ENCODE data around the gene MARCHF6.

The MARCHF6 gene

DNA sequence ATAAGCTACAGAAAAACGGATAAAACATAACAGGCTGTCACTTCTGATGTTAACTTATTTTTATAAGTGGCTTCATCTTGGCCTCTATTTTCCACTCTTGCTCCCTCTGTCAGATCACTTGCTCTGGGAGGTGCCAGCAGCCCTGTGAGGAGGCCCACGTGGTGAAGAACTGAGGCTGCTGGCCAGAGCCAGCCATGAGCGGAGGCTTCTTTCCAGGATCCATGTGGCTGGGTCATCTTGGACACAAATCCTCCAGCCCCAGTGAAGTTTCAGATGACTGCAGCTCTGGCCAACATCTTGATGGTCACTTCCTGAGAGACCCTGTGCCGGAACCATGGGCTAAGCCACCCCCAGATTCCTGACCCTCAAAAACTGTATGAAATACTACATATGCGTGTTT is 38.3 kb upstream of the MARCHF6 start:
- H3K27me3 ChIP-seq (ENCODE audit: insufficient read depth, low read length): no peaks in the 10 kb centered on the region
- H3K36me3 ChIP-seq (ENCODE audit: insufficient read depth, low read depth, low read length): no peaks in the 10 kb centered on the region
- H3K9ac ChIP-seq (ENCODE audit: low read depth, low read length): no peak overlapping the region
- H3K9me3 ChIP-seq (ENCODE audit: insufficient read depth, low read depth, low read length): no peaks in the 10 kb centered on the region
- no peak overlapping the region for H3K27ac ChIP-seq (ENCODE audit: low read length)
- no peak overlapping the region for H3K4me3 ChIP-seq (ENCODE audit: low read length)
- H3K4me1 ChIP-seq (ENCODE audit: insufficient read depth, low read length): no peaks in the 10 kb centered on the region

DNA sequence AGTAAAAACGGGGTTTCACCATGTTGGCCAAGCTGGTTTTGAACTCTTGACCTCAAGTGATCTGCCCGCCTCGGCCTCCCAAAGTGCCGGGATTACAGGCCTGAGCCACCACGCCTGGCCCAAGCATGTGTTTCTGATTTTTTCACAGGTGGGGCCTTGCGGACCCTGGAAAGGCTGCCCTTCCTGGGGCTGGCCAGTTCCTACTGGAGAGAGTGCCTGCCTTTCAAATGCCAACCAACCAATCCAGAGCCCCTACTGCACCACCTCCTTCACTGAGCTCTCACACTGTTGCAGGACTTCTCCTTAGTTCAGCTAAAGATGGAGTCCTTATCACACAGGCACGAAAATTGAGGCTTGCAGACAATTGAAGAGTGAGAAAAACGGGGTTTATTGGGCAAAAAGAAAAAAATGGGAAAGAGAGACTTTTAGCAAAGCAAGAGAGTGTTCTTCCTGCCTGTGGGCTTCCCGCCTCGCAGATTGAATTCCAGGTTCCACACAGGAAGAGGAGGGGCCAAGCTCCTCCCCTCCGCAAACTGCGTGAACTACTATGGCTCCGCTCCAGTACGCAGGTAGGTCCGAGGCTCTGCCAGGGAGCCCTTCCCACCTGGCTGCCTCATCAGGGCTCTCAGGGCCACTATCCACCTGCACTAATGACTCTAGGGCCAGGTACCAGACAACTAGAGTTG is 37.5 kb upstream of the MARCHF6 start:
- Histone ChIP-seq H3K9ac (ENCODE audit: low read depth, low read length) (no peak overlapping the region), H3K27ac (ENCODE audit: low read length) (no peak overlapping the region), H3K4me3 (ENCODE audit: low read length) (no peak overlapping the region)

DNA sequence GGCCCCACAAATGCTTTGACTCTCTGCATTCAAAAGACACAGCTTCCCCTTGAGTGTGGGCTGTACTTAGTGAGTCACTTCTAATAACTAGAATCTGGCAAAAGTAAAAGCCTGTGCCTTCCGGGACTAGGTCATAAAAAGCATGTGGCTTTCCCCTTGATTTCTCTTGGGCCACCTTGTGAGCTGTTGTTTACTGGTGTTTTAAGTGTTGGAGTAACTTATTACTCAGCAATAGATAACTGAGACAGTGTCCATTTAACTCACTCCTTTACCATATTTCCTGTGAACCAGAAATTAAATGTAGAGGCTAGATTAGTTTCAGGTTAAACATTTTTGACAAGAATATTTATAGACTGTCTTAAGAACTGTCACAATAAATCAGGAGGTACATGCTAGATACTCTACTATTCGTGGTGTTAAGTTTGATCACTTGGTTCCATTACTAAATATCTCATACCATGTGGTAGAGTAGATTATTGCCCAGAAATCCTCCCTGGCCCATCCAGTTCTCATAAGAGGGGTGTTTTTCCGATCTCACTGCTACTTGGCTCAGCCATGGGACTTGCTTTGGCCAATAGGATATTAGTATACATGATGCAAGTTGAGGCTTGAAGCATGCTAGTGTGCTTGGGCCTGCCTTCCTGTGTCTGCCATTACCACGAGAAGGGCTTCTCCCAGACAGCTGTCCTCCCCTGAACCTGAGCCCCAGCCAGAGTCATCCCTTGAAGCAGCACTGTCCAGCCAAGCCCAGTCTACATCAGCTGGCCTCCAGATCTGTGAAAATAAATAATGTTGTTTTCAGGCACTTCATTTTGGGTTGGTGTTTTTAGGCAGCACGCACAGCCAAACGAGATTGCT is 35.4 kb upstream of the MARCHF6 start:
- Histone ChIP-seq H3K27me3 (ENCODE audit: insufficient read depth, low read length) (no peaks in the 10 kb centered on the region), H3K9ac (ENCODE audit: low read depth, low read length) (no peak overlapping the region), H3K27ac (ENCODE audit: low read length) (no peak overlapping the region), H3K36me3 (ENCODE audit: insufficient read depth, low read depth, low read length) (no peaks in the 10 kb centered on the region), H3K4me3 (ENCODE audit: low read length) (no peak overlapping the region), H3K9me3 (ENCODE audit: insufficient read depth, low read depth, low read length) (no peaks in the 10 kb centered on the region), H3K4me1 (ENCODE audit: insufficient read depth, low read length) (no peaks in the 10 kb centered on the region)

More for the DNA sequence above, 37.5 kb upstream of the MARCHF6 start:
- Histone ChIP-seq H3K4me1 (ENCODE audit: insufficient read depth, low read length) (no peaks in the 10 kb centered on the region), H3K27me3 (ENCODE audit: insufficient read depth, low read length) (no peaks in the 10 kb centered on the region), H3K9me3 (ENCODE audit: insufficient read depth, low read depth, low read length) (no peaks in the 10 kb centered on the region), H3K36me3 (ENCODE audit: insufficient read depth, low read depth, low read length) (no peaks in the 10 kb centered on the region)

DNA sequence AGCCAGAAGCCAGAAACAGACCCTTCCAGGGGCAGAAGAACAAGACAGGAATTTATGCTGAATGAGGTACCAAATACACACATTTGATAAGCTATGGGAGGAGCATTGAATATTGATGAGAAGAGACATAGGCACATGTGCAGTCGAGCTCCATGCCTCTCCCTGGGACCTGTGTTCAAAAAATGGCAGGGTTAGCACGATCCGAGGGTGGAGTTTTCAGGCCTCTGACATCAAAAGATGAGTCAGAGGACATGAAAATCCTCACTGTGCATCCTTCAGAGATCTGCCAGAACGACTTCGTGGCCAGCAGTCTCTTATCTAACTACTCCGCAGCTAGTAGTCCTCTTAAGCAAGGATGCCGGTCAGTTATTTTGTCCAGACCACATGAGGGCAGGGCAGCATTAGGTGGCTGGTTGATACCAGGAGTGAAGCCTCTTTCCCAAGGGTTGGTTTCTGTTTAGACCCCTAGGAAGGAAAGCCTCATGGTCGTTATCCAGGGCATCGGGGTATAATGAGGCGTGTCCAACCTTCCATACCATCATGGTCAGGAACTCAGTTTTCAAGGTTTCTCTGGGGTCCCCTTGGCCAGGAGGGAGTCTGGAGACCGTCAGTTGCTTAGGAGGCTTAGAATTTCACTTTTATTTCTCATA is 34.2 kb upstream of the MARCHF6 start:
- no peaks in the 10 kb centered on the region for H3K36me3 ChIP-seq (ENCODE audit: insufficient read depth, low read depth, low read length)
- H3K27ac ChIP-seq (ENCODE audit: low read length): no peak overlapping the region
- H3K27me3 ChIP-seq (ENCODE audit: insufficient read depth, low read length): no peaks in the 10 kb centered on the region
- H3K9me3 ChIP-seq (ENCODE audit: insufficient read depth, low read depth, low read length): no peaks in the 10 kb centered on the region
- H3K4me3 ChIP-seq (ENCODE audit: low read length): no peak overlapping the region
- H3K9ac ChIP-seq (ENCODE audit: low read depth, low read length): no peak overlapping the region
- no peaks in the 10 kb centered on the region for H3K4me1 ChIP-seq (ENCODE audit: insufficient read depth, low read length)

DNA sequence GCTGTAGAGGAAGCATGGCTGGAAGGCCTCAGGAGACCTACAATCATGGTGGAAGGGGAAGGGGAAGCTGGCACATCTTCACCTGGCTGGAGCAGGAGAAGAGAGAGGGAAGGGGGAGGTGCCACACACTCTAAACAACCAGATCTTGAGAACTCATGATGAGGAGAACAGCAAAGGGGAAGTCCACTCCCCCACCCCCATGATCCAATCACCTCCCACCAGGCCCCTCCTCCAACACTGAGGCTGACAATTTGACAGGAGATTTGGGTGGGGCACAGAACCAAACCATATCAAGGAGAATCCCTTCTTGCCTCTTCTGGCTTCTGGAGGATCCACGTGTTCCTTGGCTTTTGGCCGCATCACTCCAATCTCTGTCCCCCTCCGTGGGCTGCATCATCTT is 32.7 kb upstream of the MARCHF6 start:
- Histone ChIP-seq H3K4me3 (ENCODE audit: low read length) (no peak overlapping the region), H3K27ac (ENCODE audit: low read length) (no peak overlapping the region), H3K36me3 (ENCODE audit: insufficient read depth, low read depth, low read length) (no peaks in the 10 kb centered on the region), H3K4me1 (ENCODE audit: insufficient read depth, low read length) (no peaks in the 10 kb centered on the region), H3K27me3 (ENCODE audit: insufficient read depth, low read length) (no peaks in the 10 kb centered on the region), H3K9ac (ENCODE audit: low read depth, low read length) (no peak overlapping the region), H3K9me3 (ENCODE audit: insufficient read depth, low read depth, low read length) (no peaks in the 10 kb centered on the region)

DNA sequence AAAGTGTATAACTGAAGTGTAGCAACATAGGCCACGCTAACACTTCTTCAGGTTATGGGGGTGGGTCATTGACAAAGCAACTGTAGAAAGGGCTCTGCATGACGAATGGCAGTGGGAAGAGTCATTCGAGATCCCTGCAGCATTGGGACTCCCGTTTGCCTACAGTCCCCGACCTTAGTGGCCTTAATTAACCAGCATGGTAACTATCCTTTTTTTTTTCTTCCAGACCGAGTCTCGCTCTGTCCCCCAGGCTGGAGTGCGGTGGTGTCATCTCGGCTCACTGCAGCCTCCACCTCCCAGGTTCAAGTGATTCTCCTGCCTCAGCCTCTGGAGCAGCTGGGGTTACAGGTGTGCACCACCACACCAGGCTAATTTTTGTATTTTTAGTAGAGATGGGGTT is 31.6 kb upstream of the MARCHF6 start:
- Histone ChIP-seq H3K4me3 (ENCODE audit: low read length) (no peak overlapping the region), H3K4me1 (ENCODE audit: insufficient read depth, low read length) (no peaks in the 10 kb centered on the region), H3K9ac (ENCODE audit: low read depth, low read length) (no peak overlapping the region), H3K27me3 (ENCODE audit: insufficient read depth, low read length) (no peaks in the 10 kb centered on the region), H3K27ac (ENCODE audit: low read length) (no peak overlapping the region), H3K36me3 (ENCODE audit: insufficient read depth, low read depth, low read length) (no peaks in the 10 kb centered on the region), H3K9me3 (ENCODE audit: insufficient read depth, low read depth, low read length) (no peaks in the 10 kb centered on the region)

DNA sequence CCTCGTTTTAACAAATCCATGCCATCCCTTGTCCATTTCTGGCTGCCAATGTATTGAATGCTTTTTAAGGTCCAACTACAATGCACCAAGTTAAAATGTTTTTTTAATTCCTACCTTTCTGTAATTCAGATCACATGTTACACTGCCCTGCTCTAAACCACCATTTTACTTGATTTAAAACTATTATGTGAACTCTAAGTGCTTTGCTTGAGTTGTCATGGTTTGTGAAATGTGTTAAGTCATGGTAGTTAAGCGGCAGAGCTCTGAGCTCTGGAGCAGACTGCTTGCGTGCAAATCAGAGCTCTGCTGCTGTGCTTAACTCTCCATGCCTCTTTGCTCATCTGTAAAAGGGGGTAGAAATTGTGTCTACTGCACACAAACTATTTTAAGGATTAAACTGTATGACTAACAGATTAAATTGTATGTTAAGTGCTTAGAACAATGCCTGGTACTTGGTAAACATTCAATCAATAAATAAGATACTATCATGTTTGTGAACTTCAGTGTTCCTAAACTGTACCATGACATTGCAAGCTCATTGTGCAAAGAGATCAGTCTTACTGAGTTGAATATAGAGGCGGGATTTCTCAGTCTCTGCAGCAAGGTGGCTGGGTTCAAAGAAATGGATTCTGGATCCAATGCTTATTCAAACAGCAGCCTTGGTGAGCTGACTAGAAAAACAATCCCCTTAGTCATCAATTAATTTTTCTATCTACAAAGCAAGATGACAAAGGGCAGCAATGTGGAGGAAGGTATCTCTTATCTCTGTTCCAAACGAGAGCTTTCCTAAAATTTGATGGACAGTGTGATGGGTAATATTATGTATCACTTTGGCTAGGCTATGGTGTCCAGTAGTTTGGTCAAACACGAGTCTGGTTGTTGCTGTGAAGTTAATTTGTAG is 29.7 kb upstream of the MARCHF6 start:
- H3K27ac ChIP-seq (ENCODE audit: low read length): no peak overlapping the region
- H3K4me3 ChIP-seq (ENCODE audit: low read length): no peak overlapping the region
- no peaks in the 10 kb centered on the region for H3K36me3 ChIP-seq (ENCODE audit: insufficient read depth, low read depth, low read length)
- H3K27me3 ChIP-seq (ENCODE audit: insufficient read depth, low read length): no peaks in the 10 kb centered on the region; the same call in 1 of the 2 replicates
- no peaks in the 10 kb centered on the region for H3K4me1 ChIP-seq (ENCODE audit: insufficient read depth, low read length)
- H3K9ac ChIP-seq (ENCODE audit: low read depth, low read length): no peak overlapping the region
- no peaks in the 10 kb centered on the region for H3K9me3 ChIP-seq (ENCODE audit: insufficient read depth, low read depth, low read length)

DNA sequence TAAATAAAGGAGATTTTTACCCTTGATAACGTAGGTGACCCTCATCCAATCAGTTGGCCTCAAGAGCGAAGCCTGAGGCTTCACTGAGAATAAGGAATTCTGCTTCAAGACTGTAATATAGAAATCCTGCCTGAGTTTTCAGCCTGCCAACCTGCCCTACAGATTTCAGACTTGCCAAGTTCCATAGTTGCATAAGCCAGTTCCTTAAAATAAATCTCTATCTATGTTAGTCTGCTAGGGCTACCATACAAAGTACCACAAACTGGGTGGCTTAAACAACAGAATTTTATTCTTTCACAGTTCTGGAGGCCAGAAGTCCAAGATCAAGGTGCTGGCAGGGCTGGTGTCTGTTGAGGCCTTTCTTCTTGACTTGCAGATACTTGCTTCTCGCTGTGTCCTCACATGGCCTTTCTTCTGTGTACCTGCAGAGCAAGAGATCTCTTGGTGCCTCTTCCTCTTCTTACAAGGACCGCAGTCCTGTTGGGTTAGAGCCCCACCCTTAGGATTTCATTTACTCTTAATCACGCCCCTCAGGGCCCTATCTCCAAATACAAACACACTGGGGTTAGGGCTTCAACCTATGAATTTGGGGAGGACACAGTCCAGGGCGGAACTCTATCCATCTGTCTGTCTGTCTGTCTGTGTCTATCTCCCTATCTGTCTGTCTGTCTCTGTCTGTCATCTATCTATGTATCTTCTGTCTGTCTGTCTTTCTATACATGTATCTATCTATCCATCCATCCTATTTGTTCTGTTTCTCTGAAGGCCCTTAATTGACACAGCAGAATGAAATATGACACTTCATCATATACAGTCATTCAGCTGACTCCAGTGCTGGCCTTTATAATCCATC is 28.8 kb upstream of the MARCHF6 start:
- Histone ChIP-seq H3K27ac (ENCODE audit: low read length) (no peak overlapping the region), H3K36me3 (ENCODE audit: insufficient read depth, low read depth, low read length) (no peaks in the 10 kb centered on the region), H3K9me3 (ENCODE audit: insufficient read depth, low read depth, low read length) (no peaks in the 10 kb centered on the region), H3K4me1 (ENCODE audit: insufficient read depth, low read length) (no peaks in the 10 kb centered on the region), H3K27me3 (ENCODE audit: insufficient read depth, low read length) (no peaks in the 10 kb centered on the region; the same call in 1 of the 2 replicates), H3K9ac (ENCODE audit: low read depth, low read length) (no peak overlapping the region), H3K4me3 (ENCODE audit: low read length) (no peak overlapping the region)

DNA sequence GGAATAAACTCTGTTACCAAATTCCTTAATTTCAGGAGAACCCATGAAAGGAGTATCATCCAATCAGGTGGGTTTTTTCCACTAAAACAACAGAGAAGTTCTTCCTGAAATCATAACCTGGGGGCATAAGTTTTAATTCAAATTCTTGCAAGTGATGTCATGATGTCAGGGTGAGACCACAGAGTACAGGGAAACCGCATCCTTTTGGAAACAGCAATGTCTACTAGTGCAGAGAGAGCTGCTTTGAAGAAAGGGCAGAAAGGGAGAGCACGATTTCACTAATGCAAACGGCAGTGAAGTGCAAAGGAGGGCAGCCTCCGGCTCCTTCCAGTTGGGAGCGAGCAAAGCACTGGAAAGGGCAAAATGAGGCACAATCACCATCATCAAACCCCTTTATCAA is 25.2 kb upstream of the MARCHF6 start:
- Histone ChIP-seq H3K9ac (ENCODE audit: low read depth, low read length) (no peak overlapping the region), H3K9me3 (ENCODE audit: insufficient read depth, low read depth, low read length) (no peaks in the 10 kb centered on the region), H3K27ac (ENCODE audit: low read length) (no peak overlapping the region), H3K27me3 (ENCODE audit: insufficient read depth, low read length) (peaks cover 35% of the 10 kb centered on the region), H3K36me3 (ENCODE audit: insufficient read depth, low read depth, low read length) (no peaks in the 10 kb centered on the region), H3K4me3 (ENCODE audit: low read length) (no peak overlapping the region), H3K4me1 (ENCODE audit: insufficient read depth, low read length) (no peaks in the 10 kb centered on the region)

DNA sequence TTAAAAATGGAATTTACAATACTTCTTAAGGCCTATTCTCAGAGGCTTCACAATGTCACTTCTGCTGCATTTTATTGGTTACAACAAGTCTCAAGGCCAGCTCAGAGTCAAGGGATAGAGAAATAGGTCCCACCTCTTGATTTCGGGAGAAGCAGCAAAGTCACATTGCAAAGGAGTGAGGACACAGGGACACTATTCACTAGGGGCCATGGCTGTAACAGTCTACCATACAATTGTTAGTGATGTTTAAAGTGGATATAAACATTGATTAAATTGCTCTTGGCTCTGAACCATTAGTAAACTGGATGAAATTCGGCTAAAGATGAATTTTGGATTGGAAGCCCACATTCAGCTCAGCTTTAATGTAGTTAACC is 24.1 kb upstream of the MARCHF6 start:
- H3K4me1 ChIP-seq (ENCODE audit: insufficient read depth, low read length): no peaks in the 10 kb centered on the region
- no peaks in the 10 kb centered on the region for H3K9me3 ChIP-seq (ENCODE audit: insufficient read depth, low read depth, low read length)
- H3K27ac ChIP-seq (ENCODE audit: low read length): no peak overlapping the region
- H3K4me3 ChIP-seq (ENCODE audit: low read length): no peak overlapping the region
- peaks cover 46% of the 10 kb centered on the region for H3K27me3 ChIP-seq (ENCODE audit: insufficient read depth, low read length)
- no peak overlapping the region for H3K9ac ChIP-seq (ENCODE audit: low read depth, low read length)
- no peaks in the 10 kb centered on the region for H3K36me3 ChIP-seq (ENCODE audit: insufficient read depth, low read depth, low read length)

All from iPS-20b (cell line).